NCI-H446 (cell line): ENCODE data around the gene MIS18BP1.
"Not testable (repeated sequence)": the region's sequence is repeated elsewhere in the genome, so short reads cannot be mapped to it uniquely, and the experiment has no call there.

Experiments used
- DNase-seq, 2 experiments: peaks; one replicate each; lab custom pipeline; 2025; lab: John Stamatoyannopoulos, UW

MIS18BP1 gene

DNA sequence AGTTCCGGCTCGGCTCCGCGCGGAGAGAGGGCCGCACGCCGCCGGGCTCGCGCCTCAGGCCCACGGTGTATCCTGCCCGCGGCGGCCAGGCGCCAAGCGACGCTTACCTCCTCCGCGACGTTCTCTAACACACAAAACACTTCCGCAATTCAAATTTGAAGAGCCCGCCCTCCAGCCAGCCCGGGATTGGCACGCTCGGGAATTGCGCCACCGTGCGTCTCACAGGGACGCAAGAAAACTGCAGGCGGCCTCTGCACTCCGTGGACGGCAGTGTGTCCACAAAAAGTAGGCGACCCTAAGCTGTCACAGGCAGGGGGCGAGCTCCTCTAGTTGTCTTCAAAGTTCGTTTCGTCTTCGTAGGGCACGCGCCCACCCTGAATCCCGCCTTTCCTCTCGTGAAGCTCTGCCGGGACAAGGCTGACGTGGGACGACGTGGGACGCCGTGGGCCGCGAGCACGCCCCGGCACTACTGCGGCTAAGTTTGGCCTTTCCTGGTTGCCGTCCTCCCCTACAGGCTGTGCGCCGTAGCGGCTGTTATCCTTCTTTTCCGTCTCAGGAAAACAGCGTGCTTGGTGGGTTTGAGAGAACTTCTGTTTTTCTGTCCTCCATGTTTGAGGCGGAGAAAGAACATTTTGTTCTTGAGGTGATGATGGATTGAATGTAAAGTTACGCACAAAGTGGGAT is at the start of gene MIS18BP1:
TSS of gene MIS18BP1 (minus strand) at position 133 of the 684 bp plus-strand sequence. CDS start 5,916 bp downstream, outside the sequence.
- DNase-seq, result peak; percentile 88 to 97

- DNase-seq, result no peak
These were observed 45.6 kb upstream of the MIS18BP1 start for GRCh38 chr14:45298423-45299117.

GRCh38 chr14:45294796-45295195 is 41.8 kb upstream of the MIS18BP1 start:
- not testable (repeated sequence) for DNase-seq

- no peak for DNase-seq
These were observed 37.5 kb upstream of the MIS18BP1 start for GRCh38 chr14:45290547-45290946.

DNA sequence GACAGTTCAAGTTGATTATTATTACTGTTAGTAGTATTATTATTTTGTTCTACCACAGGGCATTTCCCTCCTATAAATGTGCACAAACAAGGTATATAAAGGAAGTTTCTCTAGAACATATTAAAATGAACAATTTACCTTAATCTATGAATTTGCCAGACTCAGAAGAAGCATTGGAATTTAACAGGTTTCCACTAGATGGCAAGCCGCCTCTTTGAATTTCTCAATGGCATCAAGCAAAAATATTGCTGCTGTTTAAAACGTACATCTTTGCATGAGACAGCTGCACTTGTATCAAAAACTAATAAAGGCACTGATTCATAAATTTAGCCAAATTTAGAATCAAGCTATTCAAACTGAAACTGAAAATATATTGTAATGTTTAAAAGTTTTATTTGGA is 34.6 kb upstream of the MIS18BP1 start:
- DNase-seq, result no peak

- DNase-seq, result peak in 1 of 2 experiments; percentile 8
These were observed 31.8 kb upstream of the MIS18BP1 start for GRCh38 chr14:45284802-45285201.

DNA sequence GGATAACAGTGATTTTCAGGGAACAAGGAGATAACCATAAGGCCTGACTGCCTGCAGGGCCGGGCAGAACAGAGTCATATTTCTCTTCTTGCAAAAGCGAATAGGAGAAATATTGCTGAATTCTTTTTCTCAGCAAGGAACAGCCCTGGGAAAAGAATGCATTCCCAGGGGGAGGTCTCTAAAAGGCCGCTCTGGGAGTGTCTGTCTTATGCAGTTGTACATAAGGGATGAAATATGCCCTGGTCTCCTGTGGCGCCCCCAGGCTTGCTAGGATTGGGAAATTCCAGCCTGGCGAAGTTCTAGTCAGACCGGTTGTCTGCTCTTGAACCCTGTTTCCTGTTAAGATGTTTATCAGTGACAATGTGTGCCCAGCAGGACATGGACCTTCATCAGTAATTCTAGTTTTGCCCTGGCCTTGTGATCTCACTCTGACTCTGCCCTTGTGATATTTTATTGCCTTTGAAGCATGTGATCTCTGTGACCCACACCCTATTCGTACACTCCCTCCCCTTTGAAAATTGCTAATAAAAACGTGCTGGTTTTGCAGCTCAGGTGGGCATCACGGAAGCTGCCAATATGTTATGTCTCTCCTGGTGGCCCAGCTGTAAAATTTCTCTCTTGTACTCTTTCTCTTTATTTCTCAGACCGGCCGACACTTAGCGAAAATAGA is 28.9 kb upstream of the MIS18BP1 start:
- not testable (repeated sequence) for DNase-seq

- no peak for DNase-seq
These were observed 19.0 kb upstream of the MIS18BP1 start for GRCh38 chr14:45271858-45272537.

DNA sequence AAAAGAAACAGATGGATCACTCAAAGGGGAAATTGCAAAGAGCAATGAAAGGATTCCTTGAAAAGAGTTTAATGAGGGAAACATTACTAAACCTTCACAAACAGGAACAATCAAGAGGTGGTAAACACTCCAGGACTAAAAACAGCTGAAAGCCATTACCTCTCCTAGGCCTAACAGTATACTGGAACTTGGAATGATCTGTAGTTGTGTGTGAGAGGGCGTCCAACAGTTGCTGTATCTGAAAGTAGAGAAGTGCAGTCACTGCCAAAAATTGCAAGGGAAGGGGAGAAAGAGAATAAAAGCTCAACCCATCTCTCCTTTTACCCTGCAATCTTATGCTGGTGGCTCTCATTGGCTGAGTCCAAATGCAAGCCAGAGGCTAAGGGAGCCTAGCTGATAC is 17.0 kb upstream of the MIS18BP1 start:
- no peak for DNase-seq

DNA sequence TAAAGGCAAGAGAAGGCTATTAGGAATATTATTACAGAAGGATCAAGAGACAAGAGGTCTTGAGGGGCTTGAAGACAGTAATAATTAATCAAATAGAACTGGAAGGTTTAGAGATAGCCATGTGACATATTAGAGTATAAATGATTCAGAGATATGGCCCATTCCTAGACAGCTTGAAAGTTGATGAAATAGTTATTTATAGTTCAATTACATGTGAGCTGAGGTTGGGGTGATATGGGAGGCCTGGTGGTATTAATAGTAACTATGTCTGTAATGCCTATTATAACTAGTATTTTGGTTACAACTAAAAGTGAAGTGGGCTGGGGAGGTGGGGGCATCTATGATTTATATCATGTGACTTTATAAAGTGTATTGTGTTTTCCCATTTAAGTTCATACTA is 14.1 kb upstream of the MIS18BP1 start:
- no peak for DNase-seq

GRCh38 chr14:45262637-45263036 is 9.6 kb upstream of the MIS18BP1 start:
- no peak for DNase-seq

DNA sequence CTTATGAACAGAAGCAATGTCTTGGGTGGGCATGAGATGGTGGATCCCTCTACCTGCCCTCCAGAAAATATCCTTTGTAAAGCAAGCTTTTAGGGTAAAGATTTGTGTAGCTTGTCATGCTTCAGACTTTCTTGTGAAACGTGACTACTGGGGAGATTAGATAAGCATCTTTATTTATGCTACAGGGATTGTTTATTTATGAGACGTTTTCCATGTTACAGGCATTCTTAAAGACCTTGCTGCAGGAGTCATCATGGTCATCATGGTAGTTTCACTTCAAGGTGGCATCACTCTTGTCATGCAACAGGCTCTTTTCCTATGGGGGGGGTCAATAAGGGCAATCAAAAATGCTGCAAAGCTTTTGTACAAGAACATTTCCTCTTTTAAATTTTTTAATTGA is 8.2 kb upstream of the MIS18BP1 start:
- DNase-seq, result no peak

DNA sequence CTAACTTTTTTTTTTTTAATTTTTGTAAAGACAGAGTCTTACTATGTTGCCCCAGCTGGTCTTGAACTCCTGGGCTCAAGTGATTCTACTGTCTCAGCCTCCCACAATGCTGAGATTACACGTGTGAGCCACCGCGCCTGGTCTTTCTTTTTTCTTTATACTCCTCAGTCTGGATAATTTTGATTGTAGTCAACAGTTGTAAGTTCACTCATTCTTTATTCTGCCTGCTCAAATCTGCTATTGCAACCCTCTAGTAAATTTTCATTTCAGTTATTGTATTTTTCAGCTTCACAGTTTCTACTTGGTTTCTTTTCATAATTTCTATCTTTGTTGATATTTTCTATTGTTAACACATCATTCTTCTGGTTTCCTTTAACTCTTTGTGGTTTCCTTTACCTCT is 5.8 kb upstream of the MIS18BP1 start:
- no peak for DNase-seq

GRCh38 chr14:45258073-45258472 is 5.1 kb upstream of the MIS18BP1 start:
- no peak for DNase-seq

GRCh38 chr14:45254771-45255170 is 1.8 kb upstream of the MIS18BP1 start:
- DNase-seq, result no peak

DNA sequence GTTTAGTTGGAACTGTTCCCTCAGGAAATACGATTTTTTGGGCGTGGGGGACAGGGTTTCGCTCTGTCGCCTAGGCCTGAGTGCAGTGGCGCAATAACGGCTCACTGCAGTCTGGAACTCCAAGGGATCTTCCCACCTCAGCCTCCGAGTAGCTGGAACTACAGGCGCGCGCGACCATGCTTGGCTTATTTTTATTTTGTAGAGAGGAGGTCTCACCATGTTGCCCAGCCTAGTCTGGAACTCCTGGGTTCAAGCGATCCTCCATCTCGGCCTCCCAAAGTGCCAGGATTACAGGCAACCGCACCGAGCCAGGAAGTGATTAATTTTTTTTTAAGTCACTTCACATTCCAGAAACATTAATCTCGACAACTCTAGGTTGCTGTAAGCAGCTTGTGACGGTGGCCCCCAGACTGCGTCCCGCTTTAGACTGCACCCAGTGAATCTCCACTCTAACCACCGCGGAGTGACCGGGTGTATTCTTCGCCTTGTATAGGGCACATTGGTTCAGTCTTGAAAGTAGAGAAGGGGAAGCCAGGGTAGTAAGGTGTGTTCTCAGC is 830 bp upstream of the MIS18BP1 start:
- no peak for DNase-seq

GRCh38 chr14:45252366-45253069 is 484 bp downstream of the MIS18BP1 start:
- DNase-seq, result peak in 1 of 2 experiments; percentile 20

DNA sequence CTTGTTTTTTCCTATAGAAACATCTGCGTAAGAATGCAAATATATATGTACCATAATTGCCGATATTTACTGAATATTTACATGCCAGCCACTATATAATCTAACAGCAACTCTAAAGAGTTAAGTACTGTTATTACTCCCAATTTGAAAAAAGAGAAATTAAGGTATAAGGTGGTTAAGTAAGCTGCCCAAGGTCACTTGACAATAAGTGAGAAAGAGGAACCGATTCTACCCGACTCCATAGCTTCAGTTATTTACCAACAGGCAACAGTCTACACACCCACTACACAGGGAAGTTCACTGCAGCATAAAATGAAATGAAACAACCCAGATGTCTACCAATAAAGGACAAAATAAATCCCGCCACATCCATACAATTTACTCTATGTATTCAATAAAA is 1.1 kb downstream of the MIS18BP1 start:
- peak in 1 of 2 experiments; percentile 20 for DNase-seq

DNA sequence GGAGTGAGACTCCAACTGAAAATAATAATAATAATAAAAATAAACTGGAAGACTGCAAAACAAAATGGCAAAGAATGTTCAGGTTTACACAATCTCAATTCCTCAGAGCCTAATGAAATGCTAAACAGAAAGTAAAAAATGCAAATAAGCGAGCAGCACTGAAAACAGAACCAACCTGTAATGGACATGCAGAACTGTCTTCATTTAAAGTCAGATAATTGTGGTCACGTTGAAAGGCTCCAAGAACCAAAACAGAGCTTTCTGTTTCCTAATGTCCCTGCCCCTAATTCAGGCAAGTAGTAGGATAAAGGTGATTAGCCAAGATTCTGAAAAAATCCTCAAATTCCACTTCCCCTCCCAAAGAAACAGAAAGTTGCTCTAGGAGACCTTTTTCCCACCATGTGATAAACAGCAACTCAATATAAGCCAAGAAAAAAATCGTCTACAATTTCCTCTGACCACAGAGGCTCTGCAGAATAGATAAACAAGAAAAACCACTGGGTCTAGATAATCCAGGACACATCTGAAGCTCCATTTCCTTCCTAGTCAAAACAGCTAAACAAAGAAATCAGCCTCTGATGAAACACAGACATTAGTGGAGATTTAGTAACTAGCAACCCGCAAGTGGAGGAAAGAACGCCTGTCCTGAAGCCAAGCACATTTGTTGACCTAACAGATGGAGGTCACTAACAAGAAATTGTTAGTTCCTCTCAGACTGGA is 3.0 kb downstream of the MIS18BP1 start:
- DNase-seq, result no peak

DNA sequence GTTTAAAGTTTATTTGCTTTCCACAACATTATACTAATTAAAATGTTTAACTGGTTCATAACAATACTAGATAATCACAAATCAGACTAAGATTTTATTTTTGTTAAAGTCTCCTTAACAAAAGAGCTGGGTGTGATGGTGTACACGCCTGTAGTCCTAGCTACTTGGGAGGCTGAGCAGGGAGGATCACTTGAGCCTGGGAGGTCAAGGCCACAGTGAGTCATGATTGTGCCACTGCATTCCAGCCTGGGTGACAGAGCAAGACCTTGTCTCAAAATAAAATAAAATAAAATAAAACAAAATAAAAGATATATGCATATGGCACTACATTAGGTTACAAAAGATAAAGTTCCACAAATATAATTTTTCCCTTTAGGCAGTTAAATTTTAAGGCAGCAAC is 5.6 kb downstream of the MIS18BP1 start:
- no peak for DNase-seq

- no peak for DNase-seq
These were observed 6.3 kb downstream of the MIS18BP1 start for GRCh38 chr14:45246691-45247090.
